HG03064 (cell line): ENCODE results near the gene SRGAP3.

Experiments
- ATAC-seq: cut with Tn5 transposase; IDR thresholded peaks from one replicate; pipeline ENCODE4 v1.9.1; 2021; ENCODE audit warnings: low read depth; ENCODE audit not compliant: unreplicated experiment

Gene SRGAP3

DNA sequence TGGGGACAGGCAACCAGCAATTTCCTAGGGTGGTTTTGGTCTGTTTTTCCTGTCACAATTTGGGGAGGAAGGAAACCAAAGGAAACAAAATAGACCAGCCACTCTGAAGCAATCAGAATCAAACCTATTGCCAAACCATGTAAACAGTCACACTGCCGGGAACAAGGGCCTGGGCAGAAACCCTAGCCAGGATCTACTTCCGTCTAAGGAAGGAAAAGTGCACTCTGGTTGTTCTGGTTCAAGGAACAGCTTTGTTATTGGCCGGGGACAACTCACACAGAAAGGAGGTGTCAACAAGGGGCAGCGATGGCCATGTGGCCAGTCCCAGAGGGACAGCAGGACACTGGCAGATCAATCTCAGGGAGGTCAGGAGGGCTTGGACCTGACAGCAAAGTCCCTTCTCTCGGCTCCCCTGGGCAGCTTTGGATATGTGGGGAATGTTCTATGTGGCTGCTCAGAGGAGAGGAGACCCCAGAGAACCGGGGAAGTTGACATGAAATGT, 268.6 kb downstream of the SRGAP3 start:
- no peak for ATAC-seq

DNA sequence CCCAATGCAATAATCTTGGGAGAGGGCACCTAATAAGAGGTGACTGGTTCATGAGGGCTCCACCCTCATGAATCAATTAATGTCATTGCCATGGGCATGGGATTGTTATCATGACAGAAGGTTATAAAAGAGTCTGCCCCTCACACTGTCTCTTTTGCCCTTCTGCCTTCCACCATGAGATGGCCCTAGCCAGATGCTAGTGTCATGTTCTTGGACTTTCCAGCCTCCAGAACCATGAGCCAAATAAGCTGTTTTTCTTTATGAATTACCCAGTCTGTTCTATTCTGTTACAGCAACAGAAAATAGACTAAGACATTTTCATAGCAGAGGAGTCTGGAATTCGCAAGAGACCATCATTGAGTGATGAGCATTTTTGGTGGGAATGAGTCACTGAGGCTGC, 270.2 kb downstream of the SRGAP3 start:
- no peak for ATAC-seq

GRCh38 chr3:8978551-8978950, 270.9 kb downstream of the SRGAP3 start:
- no peak for ATAC-seq

- ATAC-seq, result no peak
These were observed 272.8 kb downstream of the SRGAP3 start for GRCh38 chr3:8976540-8977182.

DNA sequence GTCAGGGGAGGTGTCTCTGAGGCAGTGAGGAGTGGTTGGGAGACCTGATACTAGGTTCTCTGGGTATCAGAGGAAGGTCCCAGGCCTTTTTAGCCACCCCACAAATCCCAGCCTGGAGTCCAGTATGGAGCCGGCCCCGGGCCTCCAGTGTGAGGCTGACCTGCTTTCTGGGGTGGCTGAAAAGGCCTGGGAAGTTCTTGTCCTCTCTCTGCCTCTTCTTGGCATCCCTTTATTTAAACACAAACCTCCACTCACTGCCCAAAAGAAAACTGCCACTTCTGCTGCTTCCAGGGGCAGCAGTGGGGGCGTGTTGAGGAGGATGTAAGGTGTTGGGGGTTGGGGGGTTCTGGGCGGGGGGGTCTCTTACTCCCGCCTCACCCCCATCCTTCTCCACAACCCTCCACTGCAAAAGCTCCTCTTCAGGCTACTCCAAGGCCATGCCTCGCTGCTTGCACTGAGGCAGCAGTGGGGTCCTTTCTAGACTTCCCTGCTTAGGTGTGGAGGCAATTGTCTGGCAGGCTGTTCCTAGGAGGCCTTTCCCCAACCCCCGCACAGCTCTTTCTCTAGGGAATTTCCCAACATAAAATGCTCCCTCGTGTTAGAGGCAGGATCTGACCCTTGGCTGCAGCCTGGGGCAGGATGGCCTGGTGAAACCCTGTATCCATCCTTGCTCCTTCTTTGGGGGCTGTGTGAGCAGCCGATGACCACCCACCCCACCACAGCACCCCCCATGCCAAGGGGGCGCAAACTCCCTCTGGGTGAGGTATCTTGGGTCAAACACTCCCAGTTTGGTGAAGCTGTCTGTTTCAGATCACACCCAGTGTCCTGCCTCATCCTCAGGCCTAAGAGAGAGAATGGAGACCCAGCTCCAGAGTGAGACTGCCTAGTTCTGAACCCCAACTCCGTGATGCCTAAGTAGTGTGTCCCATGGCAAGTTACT, 274.1 kb downstream of the SRGAP3 start:
- ATAC-seq, result no peak

DNA sequence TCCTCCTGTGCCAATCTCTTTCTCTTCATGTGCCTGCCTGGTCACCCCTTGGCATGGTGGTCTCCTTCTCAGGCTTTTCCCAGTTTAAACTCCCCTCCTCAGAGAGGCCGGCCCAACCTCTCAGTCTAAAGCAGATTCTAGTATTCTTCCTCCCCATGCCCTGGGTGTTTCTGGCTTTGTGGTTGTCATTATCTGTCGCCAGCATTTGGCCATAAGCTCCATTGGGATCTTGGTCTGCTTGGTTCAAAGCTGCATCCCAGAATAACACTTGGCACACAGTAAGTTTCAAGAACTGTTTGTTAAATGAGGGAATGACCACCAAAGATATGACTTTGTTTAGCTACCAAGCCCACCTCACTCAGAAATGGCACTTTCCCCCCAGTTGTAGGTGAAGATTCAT, 275.0 kb downstream of the SRGAP3 start:
- no peak for ATAC-seq

GRCh38 chr3:8972639-8973038, 276.8 kb downstream of the SRGAP3 start:
- no peak for ATAC-seq

GRCh38 chr3:8970971-8971589, 278.4 kb downstream of the SRGAP3 start:
- ATAC-seq, result no peak

GRCh38 chr3:8969241-8969640, 280.2 kb downstream of the SRGAP3 start:
- no peak for ATAC-seq

GRCh38 chr3:8968375-8968882, 281.0 kb downstream of the SRGAP3 start:
- ATAC-seq, result no peak

DNA sequence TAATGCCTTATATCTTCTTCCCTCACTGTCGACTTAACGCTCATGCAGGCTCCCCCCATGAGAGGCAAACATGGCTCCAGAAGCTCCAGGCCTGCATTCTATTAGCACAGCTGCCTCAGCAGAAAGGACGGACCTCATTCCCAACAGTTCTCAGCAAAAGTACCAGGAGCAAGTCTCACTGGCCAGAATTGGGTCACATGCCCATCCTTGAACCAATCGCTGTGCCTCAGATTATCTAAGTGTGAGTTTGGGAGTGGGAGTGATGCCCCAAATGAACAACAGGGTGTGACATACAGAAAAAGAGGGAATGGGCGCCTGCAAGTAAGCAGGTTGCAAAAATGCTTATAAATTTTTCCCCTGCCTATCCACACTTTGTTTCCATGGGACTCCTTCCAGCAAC, 281.9 kb downstream of the SRGAP3 start:
- ATAC-seq, result no peak

GRCh38 chr3:8966820-8967348, 282.6 kb downstream of the SRGAP3 start:
- no peak for ATAC-seq

DNA sequence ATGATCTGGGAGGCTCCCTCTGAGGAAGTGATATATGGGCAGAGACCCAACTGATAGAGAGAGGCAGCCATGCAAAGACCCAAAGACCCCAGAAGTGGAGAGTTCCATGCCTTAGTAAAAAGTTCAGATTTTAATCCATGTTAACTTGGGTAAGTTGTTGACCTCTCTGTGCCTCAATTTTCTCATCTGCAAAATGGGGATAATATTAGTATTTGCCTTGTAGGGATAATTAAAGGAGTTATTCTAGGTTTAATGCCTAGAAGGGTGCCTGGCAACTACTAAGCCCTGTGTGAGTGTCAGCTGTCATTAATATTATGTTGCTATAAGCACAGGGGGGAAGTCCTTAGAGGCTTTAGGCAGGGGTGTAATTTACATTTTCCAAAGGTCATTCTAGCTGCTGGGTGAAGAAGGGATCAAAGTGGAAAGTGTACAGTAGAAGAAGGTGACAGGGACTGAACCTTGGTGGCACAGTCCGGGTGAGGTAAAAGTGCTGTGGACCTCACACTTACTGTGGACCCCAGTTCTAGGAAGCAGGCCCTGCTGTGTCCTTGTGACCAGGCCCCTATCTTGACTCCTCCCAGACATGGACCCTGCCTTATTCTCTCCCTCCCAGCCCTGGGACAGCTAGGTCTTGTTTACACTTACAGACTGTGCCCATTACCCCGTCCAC, 283.2 kb downstream of the SRGAP3 start:
- no peak for ATAC-seq

DNA sequence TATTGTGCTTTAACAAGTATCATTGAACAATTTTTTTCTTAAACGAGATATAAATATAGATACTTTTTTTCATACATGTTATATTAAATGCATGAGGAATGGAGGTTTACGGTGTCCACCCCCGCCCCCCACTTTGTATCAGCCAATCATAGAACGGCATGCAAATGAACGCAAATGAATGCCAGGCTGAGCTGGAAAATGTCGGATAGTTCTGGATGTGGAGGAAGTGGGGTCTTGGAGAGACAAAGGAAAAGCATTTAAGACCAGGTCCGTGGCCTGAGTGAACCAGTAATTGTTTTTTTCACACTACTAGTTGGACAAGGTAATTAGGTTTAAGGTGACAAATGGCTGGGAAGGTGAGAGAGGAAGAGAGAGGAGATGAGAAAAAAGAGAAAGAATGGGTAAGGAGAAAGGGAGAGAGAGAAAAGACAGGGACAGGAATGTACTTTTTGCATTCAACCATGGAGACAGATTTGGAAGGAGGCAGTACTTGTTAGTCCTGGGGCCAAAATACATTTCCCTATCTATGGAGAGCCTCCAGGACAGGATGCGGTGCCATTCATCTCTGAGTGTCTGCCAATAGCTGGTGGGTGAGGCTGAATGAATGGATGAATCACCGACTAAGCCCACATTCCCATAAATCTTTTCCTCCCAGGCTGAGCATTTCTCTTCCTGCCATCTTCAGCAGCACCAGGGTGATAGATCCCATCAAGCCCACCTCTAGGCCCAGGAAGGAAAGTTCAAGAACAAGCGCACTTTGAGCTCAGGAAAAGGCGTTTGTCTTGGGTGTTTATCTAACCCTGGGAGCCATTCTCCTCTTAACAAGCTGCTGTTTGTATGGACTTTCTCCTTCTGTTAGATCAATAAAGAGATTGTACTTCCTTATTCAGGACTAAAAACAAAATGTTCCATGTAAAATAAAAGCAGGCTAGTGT, 284.7 kb downstream of the SRGAP3 start:
- ATAC-seq, result no peak

- peak; percentile 92 for ATAC-seq
These were observed 286.2 kb downstream of the SRGAP3 start, which contains the start of gene RAD18 for GRCh38 chr3:8963137-8963853. Gene RAD18, minus strand, starts transcription at chr3:8963472. Its CDS starts 87 bp downstream, at chr3:8963385.

GRCh38 chr3:8962226-8962861, 287.1 kb downstream of the SRGAP3 start:
- no peak for ATAC-seq

GRCh38 chr3:8959668-8960067, 289.8 kb downstream of the SRGAP3 start:
- ATAC-seq, result no peak
